ENCODE measurements around the gene RIMS4. TPM values are rescaled to one million over a fixed set of nuclear protein-coding genes. Genes with fewer than 3 reads are reported as not detected.

Gene RIMS4
- total and polyA plus RNA-seq, 2 of the 8 experiments (the other 6 are each of a cell fraction or from before 2014, with no cell fraction given) = 13.3 to 44.2 TPM

DNA sequence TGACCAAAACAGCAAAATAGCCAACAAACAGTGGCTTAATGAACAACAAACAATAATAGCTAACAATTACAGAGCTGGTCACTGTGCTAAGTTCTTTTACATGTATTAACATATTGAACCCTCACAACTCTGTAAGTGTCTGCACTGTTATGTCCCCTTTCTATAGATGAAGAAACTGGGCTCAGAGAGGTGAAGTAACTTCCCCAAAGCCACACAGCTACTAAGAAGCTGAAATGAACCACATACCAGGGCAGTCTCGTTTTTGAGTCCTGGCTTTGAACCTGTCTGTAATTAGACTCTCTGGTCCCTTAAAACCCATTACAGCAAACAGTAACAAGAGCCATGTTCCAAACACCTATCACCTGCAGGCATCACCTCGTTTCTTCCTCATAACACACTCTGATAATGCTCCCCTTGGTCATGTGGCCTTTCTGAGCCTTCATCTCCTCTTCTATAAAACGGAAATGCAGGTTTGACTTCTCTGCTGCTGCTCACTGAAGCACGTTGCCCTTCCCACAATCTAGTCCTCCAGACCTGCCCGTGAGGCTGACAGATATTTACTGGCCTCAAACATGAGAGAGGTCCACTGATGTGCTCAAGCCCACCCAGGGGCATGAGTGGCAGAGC, 41.4 kb downstream of the RIMS4 start:
- H3K36me3 ChIP-seq (ENCODE audit: control insufficient read depth in 2 of 4, insufficient read depth in 4 of 4, low read length in 3 of 4) = no peaks in the 10 kb centered on the region; a peak in 1 of 8 replicates
- DNase-seq (ENCODE audit: low read depth in 1 of 2, low spot score in 2 of 2) (no peak), FAIRE-seq (no peak)
- no peak overlapping the region for H3K23ac ChIP-seq (ENCODE audit: insufficient read length)
- no peak overlapping the region for H3K9ac ChIP-seq (replicated peaks in 1 of 4; ENCODE audit: extremely low read depth in 1 of 4, low read depth in 3 of 4, low read length in 3 of 4)
- H3K18ac ChIP-seq (ENCODE audit: extremely low read depth, low read length) = no peak overlapping the region
- no peak overlapping the region for H2BK20ac ChIP-seq (ENCODE audit: low read length)
- H3K14ac ChIP-seq (ENCODE audit: insufficient read length) = no peak overlapping the region
- H4K20me1 ChIP-seq (replicated peaks in 1 of 2; ENCODE audit: control insufficient read depth in 1 of 2, insufficient read depth in 2 of 2, low read length in 2 of 2) = peaks cover 0 to 9% of the 10 kb centered on the region in 2 experiments
- H3K4me1 ChIP-seq (replicated peaks in 1 of 4; ENCODE audit: control insufficient read depth in 3 of 4, insufficient read depth in 4 of 4, low read length in 3 of 4) = peaks cover 0 to 7% (median 0%) of the 10 kb centered on the region in 4 experiments; a peak in 4 of 7 replicates
- ChIA-PET CTCF (ENCODE audit: partially characterized antibody) (interaction anchor here (0.8 to 17.1 kb wide), 6 partner anchors 14 to 51 kb away, joined by 3 to 256 read pairs (median 4); partner anchors contain the start of gene KCNK15), POLR2A (ENCODE audit: partially characterized antibody) (interaction anchor here (1.8 kb wide), 1 partner anchor 15 kb away, joined by 5 read pairs; no protein-coding TSS in a partner anchor)
- H3K79me2 ChIP-seq (ENCODE audit: control insufficient read depth in 1 of 2, insufficient read depth in 2 of 2, low read length in 2 of 2) = no peaks in the 10 kb centered on the region
- H2BK120ac ChIP-seq (replicated peaks; ENCODE audit: low read depth, low read length) = no peak overlapping the region
- H3K4me2 ChIP-seq (ENCODE audit: insufficient read depth in 1 of 2, low read depth in 2 of 2, low read length in 2 of 2) = no peak overlapping the region
- peaks cover 2% of the 10 kb centered on the region; the same call in 1 of the 2 replicates for H3K23me2 ChIP-seq (ENCODE audit: low read depth, low read length)
- no peak overlapping the region for H4K91ac ChIP-seq (replicated peaks; ENCODE audit: insufficient read length, low read length)
- no peak overlapping the region for H3K4me3 ChIP-seq (ENCODE audit: extremely low read depth in 1 of 4, insufficient read depth in 2 of 4, low read depth in 3 of 4, low read length in 4 of 4)
- no peak overlapping the region for H4K5ac ChIP-seq (ENCODE audit: insufficient read length, low read depth, low read length)
- H3K27me3 ChIP-seq (replicated peaks in 1 of 4; ENCODE audit: control insufficient read depth in 3 of 4, extremely low read depth in 1 of 4, insufficient read depth in 3 of 4, low read length in 3 of 4) = no peaks in the 10 kb centered on the region
- H3K79me1 ChIP-seq (ENCODE audit: low read depth, low read length) = no peaks in the 10 kb centered on the region; the same call in 1 of the 2 replicates
- no peak overlapping the region for H3K4ac ChIP-seq (replicated peaks; ENCODE audit: insufficient read length, low read depth, low read length)
- H3K9me3 ChIP-seq (ENCODE audit: insufficient read depth in 2 of 2, low read depth in 1 of 2, low read length in 1 of 2) = no peaks in the 10 kb centered on the region
- H2BK12ac ChIP-seq (ENCODE audit: low read depth, low read length) = no peak overlapping the region
- no peak overlapping the region for H2BK15ac ChIP-seq (ENCODE audit: low read length)
- no peak overlapping the region for H4K8ac ChIP-seq (ENCODE audit: extremely low read depth, insufficient read depth, low read length)
- H2BK5ac ChIP-seq (ENCODE audit: low read depth, low read length) = no peak overlapping the region
- WGBS, 2 experiments (ENCODE audit: extremely low coverage in 1 of 2, insufficient coverage in 1 of 2, insufficient read length in 1 of 2, insufficient replicate concordance in 2 of 2, low coverage in 1 of 2, low lambda C conversion rate in 2 of 2, missing lambda C conversion rate in 1 of 2) = 85% methylated on average over 5 of the region's 5 CpGs; no CpG with 5 or more reads in 1 of the 2 experiments
- no peak overlapping the region for H2AK5ac ChIP-seq (ENCODE audit: low read depth, low read length)
- no peak overlapping the region for H3K56ac ChIP-seq (replicated peaks; ENCODE audit: insufficient read length, low read depth, low read length)
- H3K27ac ChIP-seq (ENCODE audit: low read depth, low read length) = no peak overlapping the region
- no peak overlapping the region for H2AFZ ChIP-seq (ENCODE audit: low read length)
- TF ChIP-seq HDAC2 (IDR thresholded peaks at IDR 0.05; ENCODE audit: borderline replicate concordance in 1 of 2, low read depth in 2 of 2, low read length in 2 of 2) = no peak
- no peak for TF ChIP-seq SUZ12 (IDR thresholded peaks at IDR 0.05; ENCODE audit: low read length)
- no peak for TF ChIP-seq FOSL1 (IDR thresholded peaks at IDR 0.05; ENCODE audit: insufficient read depth, low read depth, low read length)
- TF ChIP-seq RNF2 (IDR thresholded peaks at IDR 0.05; ENCODE audit: borderline replicate concordance, low read depth, low read length, missing control alignments, poor library complexity, severe bottlenecking) = no peak
- TF ChIP-seq CTCF (IDR thresholded peaks at IDR 0.05; ENCODE audit: control extremely low read depth in 1 of 3, insufficient read depth in 1 of 3, low read depth in 1 of 3, low read length in 3 of 3) = no peak
- TF ChIP-seq JUND (IDR thresholded peaks at IDR 0.05; ENCODE audit: low read length) = no peak
- TF ChIP-seq ZNF274 (IDR thresholded peaks at IDR 0.05; ENCODE audit: borderline replicate concordance, extremely low read depth, low read length) = no peak
- TF ChIP-seq EZH2 (IDR thresholded peaks at IDR 0.05; ENCODE audit: low read depth, low read length, severe bottlenecking) = no peak
- TF ChIP-seq HDAC6 (IDR thresholded peaks at IDR 0.05; ENCODE audit: low read depth, low read length) = no peak

All from H1 (cell line).